Subcutaneous adipose tissue (tissue), 4 donors: ENCODE data around the gene LCOR. TPM values are rescaled to one million over a fixed set of nuclear protein-coding genes. Genes with fewer than 3 reads are reported as not detected.

ENCODE experiments used
- CTCF ChIP-seq: fragments of 450-650 bp; IDR thresholded peaks from one replicate; pipeline ENCODE4 v1.5.1; 2016; ENCODE audit warnings: low read depth, mild to moderate bottlenecking, control low read depth, antibody characterized with exemption, moderate library complexity
- total RNA-seq, 4 donors: library from RNA; depleted of rRNA; stranded (reverse); fragments of >200 nt; gene quantifications; one replicate each; pipeline ENCODE4 v1.1.0, GENCODE V29; 2016

The LCOR gene
- total RNA-seq, 4 donors from 2014 or later: 23.6 to 45.2 (median 32.9) TPM

DNA sequence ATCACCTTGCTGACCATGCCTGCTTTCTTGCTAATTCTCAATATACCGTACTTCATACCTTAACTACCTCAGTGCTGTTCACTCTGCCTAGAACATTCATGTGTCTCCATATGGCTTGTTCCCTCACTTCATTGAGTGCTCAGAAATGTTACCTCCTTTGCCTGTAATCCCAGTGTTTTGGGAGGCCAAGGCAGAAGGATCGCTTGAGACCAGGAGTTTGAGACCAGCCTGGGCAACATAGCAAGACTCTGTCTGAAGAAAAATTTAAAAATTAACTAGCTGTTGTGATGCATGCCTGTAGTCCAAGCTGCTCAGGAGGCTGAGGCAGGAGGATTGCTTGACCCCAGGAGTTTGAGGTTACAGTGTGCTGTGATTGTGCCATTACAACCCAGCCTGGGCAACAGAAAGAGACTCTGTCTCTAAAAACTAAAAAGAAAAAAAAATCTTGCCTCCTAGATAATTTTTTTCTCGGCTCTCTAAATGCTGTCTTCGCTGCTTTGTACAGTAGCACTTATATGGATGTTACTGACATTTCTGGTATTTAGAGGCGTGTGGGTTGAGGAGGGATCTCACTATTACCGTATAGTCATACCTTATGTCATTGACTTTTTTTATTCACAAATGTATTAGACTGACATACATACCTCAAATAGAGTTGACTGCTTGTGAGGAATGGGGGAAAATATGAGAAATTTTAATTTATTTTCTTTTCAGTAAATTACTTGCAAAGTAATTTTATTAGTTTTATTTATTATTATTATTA is 63.7 kb downstream of the LCOR start:
- TF ChIP-seq CTCF: no peak

DNA sequence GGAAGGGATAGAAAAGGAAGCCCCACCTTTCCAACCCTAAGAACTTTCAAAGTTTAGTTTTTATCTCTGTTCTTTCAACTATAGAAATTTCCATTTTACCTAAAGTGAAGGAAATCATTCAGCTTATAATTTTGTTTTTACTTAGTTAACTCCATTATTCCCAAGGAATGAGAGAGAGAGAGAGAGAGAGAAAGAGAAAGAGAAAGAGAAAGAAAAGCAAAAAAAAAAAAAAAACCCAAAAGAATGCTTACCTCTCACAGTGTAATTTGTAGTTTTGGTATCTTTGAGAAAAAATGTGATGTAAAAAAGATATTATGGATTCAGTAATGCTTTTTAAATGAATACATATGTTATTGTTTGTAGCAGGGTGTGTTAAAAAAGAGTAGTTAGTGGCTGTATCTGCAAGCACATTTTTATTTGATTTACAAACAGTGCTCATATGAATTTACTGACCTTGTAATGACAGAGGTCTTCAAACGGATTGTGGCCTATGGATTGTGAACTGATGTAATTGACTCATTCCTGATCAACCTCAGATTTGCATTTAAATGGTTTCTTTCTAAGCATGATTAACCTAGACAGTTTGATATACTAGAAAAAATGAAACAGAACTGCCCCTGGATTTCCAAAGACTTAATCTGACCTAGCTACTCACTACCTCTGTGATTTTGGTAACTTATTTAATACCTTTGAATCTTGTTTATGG is 64.9 kb downstream of the LCOR start:
- no peak for TF ChIP-seq CTCF

- no peak for TF ChIP-seq CTCF
Observed at GRCh38 chr10:96902117-96902516, 70.0 kb downstream of the LCOR start.

GRCh38 chr10:96902731-96903358 is 70.7 kb downstream of the LCOR start:
- no peak for TF ChIP-seq CTCF

- no peak for TF ChIP-seq CTCF
Observed at GRCh38 chr10:96904648-96905047, 72.5 kb downstream of the LCOR start.

- TF ChIP-seq CTCF: no peak
Observed at GRCh38 chr10:96906864-96907263, 74.8 kb downstream of the LCOR start.
